TTC549 (cell line): ENCODE data around the gene SUN5.
"Not testable (repeated sequence)": the region's sequence is repeated elsewhere in the genome, so short reads cannot be mapped to it uniquely, and the experiment has no call there.

ENCODE experiments used
- FAIRE-seq: peaks from 2 replicates; lab custom pipeline; 2012; peaks lifted over from hg19 to GRCh38; lab: Jason Lieb, UNC

The SUN5 gene

GRCh38 chr20:32977281-32978008 lies 26.8 kb downstream of the SUN5 start:
- FAIRE-seq, result no peak

GRCh38 chr20:32976746-32977145 lies 27.5 kb downstream of the SUN5 start:
- FAIRE-seq, result no peak

DNA sequence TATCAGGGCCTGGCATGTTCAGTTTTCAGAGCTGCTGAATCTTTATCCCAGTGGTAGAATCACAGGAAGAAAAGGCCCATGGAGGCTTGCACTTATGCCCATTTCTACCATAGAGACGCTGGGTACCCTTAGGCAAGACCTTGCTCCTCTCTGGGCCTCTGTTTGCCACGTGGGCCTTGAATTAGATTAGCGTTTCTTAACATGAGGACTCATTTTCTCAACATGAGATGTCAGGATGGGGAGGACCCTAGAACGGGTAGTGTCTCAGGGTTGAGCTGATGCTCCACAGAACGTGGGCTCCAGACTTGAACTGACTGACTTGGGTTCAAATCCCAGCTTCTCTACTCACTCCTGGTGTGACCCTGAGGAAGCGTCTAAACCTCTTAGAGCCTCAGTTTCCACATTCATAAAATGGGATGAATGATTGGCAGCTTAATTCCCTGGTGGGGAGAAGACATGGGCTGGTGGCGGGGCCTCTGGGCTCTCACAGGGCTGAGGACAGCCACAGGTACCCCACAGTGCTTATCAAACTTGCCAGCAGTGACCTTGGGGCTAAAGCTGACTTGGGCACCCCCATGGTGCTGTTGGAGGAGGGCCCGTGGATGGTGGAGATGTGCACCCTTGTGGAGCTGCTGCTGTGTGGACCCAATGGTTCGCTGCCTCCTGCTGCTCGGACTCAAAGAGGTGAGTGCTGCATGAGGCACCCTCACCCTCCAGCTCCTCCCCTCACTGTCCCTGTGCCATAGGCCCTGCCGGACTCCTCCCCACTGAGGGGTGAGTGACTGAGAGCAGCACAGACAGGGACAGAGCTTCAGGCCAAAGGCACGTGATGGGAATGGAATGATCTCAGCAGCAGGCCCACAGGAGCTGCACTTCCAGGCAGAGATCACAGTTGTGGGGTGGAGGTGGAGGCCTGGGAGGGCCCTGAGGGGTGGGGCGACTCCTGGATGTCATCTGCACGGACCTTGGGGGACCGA lies 28.2 kb downstream of the SUN5 start:
- FAIRE-seq, result no peak

GRCh38 chr20:32975121-32975520 lies 29.1 kb downstream of the SUN5 start:
- not testable (repeated sequence) for FAIRE-seq

DNA sequence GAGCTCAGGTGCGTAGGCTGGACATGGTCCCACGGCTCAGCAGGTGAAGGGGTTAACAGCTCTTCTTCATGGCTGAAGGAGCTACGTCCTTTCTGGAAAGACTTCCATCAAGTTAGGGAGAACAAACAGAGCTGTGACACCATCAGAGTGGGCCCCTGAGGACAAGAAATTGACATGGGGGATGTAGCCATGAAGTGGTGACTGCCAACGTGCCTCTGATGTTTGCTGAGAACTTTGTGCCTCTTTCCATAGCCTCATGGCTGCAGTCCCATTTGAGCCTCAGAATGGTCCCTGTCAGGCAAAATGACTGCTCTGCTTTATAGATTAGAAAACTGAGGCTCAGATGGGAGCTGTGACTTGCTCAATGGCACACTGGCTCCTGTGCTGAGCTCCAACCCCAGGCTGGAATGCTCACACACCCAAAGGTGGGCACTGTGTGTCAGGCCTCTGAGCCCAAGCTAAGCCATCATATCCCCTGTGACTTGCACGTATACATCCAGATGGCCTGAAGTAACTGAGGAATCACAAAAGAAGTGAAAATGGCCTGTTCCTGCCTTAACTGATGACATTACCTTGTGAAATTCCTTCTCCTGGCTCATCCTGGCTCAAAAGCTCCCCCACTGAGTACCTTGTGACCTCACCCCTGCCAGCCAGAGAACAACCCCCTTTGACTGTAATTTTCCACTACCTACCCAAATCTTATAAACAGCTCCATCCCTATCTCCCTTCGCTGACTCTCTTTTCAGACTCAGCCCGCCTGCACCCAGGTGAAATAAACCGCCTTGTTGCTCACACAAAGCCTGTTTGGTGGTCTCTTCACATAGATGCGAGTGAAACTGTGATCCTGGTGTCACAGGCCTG lies 29.8 kb downstream of the SUN5 start:
- FAIRE-seq, result not testable (repeated sequence)

DNA sequence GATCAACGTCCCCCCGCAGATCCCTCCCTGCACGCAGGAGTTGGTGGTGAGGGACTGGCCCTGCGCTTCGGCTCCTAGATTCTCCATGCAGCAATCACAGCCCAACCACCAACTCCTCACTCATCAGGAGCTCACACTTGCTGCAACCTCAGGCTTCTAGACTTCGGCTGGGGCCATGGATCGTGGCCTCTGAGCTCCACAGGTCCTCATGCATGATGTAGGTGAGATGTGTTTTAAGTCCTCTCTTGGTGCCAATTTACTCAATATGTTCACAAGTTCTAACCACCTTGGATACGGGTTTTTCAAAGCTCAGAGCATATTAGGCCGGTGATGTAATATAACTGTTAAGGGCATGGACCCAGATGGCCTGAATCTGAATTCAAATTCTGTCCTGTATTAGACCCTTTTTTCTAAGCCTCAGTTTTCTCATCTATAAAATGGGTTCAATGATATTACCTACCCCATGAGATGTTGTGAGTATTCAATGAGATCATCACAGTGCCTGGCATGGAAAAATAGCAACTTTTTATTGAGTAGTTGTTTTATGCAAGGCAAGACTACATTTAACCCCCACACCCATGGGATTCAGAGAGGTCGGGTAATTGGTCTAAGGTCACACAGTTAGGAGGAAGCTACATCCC lies 31.0 kb downstream of the SUN5 start:
- no peak for FAIRE-seq

- no peak for FAIRE-seq
Measured at GRCh38 chr20:32972181-32973076, 31.8 kb downstream of the SUN5 start.

DNA sequence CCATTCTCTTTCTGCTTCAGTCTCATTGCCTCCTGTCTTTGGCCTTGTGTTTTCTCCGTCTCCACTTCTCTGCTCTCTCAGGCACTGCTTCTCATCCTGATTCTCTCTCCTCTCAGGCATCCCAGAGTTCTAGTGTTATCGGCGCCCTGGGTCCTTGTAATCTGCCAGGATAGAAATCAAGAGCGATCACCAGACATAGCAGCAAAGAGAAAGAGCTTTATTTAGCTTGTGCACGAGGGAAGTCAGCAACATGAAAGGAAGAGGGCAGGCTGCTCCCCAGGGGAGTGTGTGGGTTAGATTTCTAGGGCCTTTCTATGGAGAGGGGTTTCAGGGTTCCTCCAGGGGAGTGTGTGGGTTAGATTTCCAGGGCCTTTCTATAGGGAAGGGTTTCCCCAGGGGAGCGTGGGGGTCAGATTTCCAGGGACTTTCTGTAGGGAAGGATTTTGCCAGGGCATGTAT lies 32.5 kb downstream of the SUN5 start:
- FAIRE-seq, result no peak

DNA sequence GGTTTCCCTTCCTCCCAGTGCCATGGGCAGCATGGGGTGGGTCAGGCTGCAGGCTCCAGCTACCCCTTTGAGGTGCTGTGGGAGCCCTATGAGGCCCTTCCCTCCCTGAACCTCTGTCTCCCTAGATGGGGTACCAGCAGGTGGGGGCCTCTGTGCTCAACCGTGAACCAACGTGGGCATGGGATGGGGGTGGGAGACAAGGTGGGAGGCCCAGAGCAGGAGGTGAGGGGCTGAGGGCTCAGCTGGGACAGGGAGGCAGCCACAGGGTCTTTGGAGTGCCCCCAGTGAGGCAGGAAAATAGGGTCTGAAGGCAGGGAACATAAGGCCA lies 33.3 kb downstream of the SUN5 start:
- no peak for FAIRE-seq

GRCh38 chr20:32970115-32970972 lies 33.9 kb downstream of the SUN5 start:
- FAIRE-seq, result no peak

DNA sequence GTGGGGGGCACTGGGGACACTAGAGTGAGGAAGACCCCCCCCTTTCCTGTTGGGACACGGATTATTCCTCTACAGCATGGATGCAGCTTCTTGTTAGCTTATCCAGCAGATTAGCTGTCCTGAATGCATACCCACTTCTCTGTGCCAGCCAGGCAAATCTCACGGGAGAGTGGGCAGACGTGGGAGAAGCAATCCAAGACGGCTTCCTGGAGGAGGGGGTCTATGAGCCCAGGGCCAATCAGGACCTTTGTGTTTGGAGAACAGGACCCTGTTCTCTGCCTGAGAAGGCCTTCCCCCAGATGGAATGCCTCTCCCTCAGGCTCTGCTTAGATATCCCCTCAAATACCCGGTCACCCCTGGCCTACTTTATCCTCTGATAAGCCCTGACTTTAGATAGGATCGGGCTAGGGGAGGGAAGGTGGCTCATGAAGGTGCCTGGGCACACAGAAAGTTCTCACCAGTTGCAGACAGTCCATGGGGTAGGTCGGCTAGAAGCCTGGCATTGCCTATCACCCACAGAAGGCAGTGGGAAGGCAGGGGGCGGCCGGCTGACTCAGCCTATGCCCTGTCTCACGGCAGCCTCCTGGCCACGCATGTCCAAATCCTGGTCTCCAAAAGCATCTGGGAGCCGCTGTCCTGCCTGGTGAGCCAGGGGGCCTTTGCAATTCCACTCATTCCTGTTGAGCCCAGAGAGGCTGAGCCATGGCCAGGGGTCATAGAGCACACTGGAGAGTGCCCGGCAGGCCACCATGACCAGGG lies 34.7 kb downstream of the SUN5 start:
- no peak for FAIRE-seq

GRCh38 chr20:32968478-32969241 lies 35.6 kb downstream of the SUN5 start:
- FAIRE-seq, result no peak

DNA sequence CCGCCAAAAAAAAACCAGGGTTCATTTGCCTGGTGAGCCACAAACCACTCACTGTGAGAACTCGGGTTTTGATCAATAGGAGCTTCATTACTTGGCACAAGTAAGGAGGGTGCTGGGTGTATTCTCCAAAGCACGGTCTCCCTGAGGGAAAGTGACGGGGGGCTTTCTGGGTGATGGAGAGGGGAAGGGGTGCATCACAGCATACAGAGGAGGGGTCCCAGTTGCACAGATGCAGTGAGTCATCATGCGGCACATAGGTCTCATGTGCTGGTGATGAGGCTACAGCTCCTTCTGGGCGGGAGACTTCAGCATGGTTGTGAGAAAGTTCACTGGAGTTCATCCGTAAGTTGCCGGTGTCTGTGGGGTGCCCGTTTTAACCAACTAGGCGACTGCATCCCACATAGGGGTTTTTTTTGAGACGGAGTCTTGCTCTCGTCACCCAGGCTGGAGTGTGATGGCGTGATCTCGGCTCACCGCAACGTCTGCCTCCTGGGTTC lies 36.2 kb downstream of the SUN5 start:
- no peak for FAIRE-seq

DNA sequence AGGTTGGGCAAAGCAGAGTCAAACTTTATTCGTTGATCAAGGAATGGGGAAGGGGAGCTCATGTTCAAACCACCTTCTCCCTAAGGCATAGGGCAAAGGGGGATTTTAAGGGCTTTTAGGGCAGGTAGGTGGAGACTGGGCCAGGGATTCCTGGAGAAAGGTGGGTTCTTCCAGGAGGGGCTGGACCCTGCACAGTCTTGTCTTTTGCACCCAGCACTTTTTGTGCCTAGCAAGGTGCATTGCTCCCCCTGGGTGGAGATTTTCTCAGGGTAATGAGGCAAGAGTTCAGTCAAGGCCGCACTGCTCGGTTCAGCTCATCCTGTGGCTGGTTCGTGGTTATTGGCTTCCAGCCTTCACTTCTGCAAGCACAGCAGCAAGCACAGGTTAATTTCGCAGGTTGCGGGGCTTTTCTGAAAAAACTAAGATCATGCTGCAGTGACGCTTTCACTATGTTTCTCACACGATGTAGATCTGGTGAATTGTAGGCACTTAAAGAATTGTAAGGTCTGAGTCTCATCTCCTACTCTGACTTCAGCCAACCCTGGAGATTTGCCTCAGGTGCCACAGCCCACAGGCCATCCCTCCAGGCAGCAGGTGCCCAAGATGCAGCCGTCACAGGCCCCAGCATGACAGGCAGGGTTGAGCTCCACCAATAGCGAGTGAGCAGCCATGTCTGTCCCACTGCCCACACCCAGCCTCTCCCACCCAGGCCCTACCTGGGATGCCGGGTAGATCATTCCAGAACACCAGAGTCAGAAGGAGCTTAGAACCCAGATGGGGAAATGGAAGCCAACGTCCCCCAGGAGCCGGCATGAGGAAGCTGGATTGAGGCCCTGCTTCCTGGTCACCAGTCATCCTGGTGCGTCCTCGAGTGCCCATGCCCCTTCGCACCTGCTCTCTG lies 37.1 kb downstream of the SUN5 start:
- no peak for FAIRE-seq

DNA sequence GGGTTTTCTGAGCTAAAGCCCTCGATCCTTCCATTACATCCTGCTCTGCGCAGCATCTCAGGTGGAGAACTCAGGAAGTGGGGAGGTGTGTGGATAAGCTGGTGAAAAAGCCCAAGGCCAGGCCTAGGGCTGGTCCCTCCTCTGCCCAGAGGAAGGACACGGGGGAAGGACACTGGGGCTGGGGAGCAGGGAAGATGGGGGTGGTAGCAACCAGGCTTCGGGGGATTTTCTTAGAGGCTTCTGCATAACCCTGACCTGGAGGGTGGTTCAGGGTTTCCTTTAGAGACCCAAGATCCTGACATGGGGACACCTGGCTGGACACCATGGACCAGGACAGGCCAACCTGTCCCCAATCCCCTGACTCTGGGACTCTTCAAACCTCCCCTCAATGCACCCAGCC lies 37.9 kb downstream of the SUN5 start:
- FAIRE-seq, result no peak

DNA sequence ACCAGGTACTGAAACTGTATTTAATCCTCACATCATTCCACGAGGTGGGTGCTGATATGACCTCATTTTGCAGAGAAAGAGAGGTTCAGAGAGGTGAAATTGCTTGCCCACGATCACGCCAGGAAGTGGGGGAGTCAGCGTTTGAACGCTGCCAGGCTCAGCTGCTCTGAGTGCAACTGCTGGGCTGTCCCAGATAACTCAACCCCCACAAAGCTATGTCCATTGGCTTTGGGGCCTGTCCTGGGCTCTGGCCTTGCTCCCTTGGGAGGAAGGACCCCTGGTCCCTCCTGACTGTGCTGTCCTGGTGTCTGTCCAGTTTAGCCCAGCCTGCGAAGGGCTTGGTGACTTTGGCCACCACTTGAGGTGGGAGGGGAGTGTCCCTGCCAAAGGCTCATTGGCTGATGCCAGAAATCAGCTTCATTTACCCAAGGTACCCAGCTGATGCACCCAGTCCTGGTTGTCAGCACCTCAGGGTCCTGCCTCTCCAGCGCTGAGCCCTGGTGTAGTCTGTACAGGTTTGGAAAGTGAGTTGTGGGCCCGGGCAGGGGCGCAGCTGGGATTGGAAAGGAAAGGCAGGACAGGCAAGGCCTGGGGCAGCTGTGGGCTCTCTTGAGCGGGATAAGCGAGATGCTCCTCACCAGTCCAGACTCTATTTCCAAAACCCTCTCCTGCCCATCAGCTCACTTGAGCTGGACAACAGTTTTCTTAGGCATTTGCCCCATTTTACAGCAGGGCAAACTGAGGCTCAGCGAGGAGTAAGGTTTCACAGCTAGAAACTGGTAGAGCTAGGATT lies 38.5 kb downstream of the SUN5 start:
- FAIRE-seq, result no peak
